GM18858 (cell line): ENCODE data around the gene LILRB4.
"Not testable (repeated sequence)": the region's sequence is repeated elsewhere in the genome, so short reads cannot be mapped to it uniquely, and the experiment has no call there.

Experiments used
- ATAC-seq: cut with Tn5 transposase; IDR thresholded peaks from one replicate; pipeline ENCODE4 v1.9.1; 2021; ENCODE audit not compliant: unreplicated experiment

Gene LILRB4

DNA sequence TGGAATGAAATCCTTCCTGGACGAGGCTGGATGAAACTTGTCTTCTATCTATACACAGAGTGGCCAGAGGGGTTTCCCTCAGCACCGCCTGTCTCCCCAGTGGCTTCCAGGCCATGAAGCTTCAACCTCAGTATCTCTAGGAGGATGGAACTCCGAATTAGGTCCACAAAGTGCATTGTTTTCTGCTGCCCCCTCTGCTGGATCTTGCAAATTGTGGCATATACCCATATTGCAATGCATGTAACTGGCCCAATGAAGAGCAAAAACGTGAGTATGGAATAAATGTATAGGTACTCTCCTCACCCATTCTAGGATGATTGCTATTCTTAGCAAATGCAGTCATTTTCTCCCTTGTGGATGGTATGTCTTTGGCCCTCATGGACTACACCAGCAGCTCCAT, 14.7 kb upstream of the LILRB4 start:
- no peak for ATAC-seq

DNA sequence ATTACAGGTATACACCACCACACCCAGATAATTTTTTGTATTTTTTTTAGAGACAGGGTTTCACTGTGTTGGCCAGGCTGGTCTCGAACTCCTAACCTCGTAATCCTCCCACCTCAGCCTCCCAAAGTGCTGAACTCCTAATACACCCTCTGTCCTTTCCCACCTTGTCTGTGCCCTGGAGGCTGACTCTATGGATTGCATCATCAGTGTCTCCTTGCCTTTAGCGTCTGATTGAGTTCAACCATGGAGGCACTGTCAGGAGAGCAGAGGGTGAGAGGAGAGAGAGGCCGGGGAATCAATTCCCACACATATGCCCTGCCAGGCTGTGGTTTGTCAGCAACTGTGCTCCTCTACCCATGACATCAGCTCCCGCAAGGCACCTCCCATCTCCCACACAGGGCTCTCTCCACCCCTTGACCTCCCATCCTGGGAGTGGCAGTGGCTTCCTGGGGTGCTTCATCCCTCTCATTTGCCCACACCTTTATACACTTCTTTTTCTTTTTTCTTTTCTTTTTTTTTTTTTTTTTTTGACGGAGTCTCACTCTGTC, 12.6 kb upstream of the LILRB4 start:
- no peak for ATAC-seq

DNA sequence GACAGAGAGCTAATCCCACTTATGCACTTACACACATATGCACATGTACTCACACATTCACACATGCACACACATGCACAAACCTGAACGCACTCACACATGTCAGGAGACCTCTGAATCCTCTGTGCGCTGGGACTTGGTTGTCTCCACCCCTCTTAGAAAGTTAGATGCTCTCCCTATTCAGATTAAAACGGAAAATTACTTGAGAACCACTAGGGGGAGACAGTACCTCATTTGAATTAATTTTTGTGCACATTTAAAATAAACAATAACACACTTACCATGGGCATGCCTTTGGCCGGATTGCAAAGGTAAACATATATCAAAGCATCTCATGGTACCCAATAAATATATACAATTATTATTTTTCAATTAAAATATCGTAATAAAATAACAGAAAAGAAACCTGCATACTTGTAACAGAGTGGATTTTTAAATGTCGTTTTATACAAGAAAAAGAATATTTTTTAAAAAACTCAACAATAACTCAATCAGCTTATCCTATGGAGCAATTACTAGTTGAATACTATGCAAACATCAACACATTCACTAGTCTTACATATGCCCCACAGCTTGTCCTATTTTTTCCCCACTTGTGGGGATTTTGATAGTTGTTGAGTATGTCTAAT, 9.5 kb upstream of the LILRB4 start:
- no peak for ATAC-seq

DNA sequence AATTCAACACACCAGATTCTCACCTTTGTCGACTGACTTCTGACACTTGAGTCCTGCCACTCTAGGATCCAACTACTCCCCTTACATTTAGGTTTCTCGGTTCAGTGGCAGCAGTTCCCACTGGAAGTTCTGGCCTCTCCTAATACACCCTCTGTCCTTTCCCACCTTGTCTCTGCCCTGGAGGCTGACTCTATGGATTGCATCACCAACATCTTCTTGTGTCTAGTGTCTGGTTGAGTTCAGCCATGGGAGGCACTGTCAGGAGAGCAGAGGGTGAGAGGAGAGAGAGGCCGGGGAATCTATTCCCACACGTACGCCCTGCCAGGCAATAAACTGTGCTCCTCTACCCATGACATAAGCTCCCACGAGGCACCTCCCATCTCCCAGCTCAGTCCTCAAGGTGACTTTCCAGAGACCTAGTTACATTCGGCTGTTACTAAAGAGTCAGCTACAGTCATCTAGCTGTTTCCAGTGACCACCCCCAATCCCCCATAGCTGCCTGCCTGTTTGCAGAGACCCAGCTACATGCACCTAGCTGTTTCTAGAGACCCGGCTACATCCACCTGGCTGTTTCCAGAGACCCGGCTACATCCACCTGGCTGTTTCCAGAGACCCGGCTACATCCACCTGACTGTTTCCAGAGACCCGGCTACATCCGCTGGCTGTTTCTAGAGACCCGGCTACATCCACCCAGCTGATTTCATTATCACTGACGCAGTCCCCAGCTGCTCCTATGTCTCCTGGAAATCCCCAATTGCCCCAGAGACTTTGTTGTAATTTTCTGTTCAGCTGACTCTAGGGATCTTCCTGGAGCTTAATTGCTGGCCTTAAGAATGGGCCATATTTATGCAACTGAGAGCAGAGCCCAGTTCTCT, 8.1 kb upstream of the LILRB4 start:
- ATAC-seq, result no peak

DNA sequence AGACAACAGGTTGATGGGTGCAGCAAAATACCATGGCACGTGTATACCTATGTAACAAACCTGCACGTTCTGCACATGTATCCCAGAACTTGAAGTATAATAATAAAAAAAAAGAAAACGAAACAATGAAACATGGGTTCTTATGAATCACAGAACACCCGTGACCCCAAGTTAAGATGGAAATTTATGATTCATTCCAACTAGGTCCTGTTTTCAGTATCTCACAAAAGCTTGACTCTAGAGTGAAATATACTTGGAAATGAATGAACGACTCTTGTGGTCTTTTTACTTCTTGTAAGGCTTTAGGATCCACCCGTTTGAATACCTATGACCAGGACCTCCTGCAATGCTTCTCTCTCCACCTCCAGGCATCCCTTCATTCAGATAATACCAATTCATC, 3.5 kb upstream of the LILRB4 start:
- ATAC-seq, result no peak

DNA sequence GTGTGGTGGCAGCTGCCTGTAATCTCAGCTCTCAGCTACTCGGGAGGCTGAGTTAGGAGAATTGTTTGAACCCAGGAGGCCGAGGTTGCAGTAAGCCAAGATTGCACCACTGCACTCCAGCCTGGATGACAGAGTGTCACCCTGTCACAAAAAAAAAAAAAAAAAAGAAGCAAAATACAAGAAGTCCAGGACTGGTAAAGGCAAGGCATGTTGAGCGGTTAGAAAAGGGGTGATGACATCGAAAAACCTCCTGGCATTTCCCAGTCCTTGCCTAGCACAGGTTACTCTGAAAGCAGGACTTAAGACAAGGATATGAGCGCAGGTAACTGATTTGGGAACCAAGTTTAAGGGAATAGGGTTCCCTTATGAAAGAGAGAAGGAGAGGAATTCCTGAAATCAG, 2.5 kb upstream of the LILRB4 start:
- no peak for ATAC-seq

DNA sequence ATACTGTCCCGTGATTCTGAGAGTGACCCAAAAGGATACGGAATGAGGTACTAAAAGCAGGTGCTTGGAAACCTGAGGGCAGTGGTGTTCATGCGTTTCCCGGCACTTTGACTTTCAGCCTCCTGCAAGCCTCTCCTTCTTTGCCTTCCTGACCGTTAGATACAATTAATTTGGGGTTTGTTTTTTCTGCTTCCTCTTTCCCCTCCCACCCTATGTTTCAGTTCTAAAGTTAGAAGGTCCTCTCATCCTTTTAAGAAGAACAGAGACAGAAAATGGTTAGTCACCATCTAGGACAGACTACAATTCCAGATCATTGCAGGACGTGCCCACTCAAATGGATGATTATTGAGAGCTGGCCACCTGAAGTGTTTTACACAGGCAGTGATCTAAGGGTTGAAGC, 1.8 kb upstream of the LILRB4 start:
- no peak for ATAC-seq

DNA sequence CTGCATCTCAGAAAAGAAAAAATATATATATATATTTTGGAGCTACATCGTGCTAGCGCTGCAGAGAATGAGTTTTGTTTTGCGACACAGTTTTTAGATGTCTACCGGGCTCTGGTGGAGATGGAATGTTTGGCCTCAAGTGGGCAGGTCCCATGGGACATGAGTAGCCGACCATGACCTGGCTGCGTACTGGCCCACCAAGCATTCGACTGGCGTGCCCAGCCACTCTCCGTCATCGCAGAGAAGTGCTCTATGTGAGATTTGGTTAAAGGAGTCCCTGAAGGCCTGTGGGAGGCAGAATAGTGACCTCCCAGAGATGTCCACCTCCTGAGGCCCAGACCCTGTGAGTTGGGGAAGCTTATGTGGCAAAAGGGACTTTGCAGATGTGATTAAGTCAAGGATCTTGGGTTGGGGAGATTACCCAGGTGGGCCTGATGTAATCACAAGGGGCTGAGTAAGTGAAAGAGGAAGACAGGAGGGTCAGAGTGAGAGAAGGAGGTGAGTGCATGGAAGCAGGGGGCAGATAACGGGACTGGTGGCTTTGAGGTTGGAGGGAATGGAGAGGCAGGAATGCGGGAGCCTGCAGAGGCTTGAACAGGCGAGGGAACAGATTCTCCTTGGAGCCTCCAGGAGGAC, 821 bp upstream of the LILRB4 start:
- no peak for ATAC-seq

DNA sequence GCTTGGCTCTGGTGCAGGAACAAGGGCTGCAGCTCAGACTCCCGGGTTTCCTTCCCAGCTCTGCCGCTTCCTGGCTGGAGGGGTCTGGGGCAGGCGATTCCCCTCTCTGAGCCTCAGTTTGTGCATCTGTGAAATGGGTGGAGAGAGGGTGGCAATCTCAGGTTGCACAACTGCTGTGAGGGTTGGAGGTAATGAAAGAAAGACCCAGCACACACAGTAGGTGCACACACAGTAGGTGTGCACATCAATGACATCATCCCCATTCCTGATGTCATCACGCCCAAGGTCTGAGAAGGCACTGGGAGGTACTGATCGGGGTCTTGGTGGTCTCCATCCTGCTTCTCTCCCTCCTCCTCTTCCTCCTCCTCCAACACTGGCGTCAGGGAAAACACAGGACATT, 2.7 kb downstream of the LILRB4 start:
- ATAC-seq, result no peak

DNA sequence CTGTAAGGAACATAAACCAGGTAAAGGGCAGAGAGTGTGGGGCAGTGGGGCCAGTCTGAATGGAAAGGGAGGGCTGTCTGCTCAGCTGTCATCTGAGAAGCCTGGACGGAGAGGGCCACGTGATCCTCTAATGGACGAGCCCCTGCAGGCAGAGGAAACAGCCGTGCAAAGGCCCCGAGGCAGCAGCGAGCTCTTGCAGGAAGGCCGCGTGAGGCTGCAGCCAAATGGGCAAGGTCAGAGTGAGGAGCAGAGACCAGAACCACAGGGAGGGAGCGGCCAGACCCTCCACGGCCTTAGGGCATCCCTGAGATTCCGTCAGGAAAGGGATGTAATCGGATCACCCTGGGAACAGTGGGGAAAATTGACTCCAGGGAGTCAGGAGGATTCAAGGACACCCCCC, 4.4 kb downstream of the LILRB4 start:
- no peak for ATAC-seq

DNA sequence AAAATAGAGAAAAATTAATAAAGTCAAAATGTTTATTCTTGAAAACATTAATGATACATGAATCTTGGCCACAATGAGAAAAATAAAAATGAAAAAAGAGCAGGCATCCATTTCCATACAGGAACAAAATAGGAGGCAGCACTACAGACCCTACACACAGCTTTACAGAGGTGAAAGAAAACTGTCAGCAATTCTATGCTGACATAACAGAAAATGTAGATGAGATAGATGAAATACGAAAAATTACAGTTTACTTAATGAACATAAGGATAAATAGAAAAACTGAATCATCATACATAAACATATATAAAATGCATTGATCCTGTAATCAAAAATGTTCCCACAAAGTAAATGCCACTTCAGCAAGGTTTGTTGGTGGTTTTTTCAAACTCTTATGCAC, 5.6 kb downstream of the LILRB4 start:
- ATAC-seq, result no peak

DNA sequence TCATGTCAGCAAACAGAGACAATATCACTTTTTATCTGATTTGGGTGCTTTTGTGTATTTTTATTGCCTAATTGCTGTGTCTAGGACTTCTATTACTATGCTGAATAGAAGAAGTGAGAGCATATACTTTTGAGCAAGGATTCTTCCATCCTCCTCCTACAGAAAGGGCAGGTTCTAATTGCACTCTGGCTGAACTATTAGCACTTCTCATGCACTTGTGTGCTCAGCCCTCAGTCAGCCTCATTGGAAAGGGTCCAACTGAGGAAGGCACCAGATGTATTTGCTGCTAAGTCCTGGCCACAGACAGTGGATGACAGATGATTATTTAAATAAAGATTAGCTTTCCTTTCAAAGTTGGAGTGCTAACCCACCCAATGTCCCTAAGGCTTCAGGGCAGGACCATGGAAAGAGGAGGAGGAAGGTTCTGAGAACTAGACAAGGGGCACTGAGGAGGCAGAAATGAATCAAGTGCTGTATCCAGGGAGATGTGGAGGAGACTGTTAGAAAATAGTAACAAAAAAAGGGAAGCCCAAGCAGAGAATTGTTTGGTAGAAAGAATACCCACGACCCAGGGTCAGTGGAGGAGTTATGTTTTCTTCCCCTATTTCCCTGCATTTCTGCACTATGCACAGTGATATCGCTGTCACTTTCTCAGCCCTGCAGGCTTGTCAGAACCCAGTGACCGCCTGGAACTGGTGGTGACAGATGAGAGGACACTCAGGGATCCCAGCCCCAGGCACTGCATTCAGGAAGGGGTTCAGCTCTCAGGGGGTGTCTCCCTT, 8.0 kb downstream of the LILRB4 start:
- no peak for ATAC-seq

DNA sequence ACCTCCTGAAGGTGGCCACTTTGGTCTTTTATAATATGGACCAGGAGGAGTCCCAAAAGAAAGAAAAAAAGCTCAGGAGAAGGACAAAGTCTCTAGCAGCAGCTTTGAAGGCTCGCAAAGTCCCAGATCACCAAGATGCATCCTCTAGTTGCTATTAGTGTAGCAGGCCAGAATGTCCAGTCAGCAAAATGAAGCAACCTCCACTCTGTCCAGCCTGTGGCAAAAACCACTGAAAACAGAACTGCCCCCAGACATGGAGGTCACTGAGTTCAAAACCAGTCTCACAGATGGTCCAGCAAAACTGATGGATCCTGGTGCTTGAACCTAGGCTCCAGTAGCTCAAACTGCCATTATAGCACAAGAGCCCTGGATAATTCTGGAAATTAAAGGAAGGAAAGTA, 10.4 kb downstream of the LILRB4 start:
- ATAC-seq, result no peak

DNA sequence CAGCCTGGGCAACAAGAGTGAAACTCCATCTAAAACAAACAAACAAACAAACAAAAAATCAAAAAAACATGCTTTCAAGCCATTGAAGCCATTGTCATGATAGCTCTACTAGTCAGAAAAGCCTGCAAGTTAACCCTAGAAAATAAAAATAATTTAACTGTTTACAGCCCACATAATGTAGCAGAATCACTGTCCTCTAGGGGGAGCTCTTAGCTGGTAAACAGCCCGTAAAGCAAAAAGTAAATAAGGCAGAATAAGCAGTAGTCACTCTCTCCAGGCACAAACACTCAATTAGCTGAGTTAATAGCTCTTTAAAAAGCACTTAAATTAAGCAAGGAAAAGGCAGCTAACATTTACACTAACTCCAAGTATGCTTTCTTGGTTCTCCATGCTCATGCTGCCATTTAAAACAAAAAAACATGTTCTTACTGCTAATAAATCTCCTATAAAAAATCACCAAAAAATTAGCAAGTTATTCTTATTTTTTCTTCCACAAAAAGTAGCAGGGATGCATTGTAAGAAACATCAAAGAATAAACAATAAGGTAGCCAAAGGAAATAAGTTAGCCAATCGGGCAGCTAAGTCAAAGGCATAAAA, 11.3 kb downstream of the LILRB4 start:
- no peak for ATAC-seq

DNA sequence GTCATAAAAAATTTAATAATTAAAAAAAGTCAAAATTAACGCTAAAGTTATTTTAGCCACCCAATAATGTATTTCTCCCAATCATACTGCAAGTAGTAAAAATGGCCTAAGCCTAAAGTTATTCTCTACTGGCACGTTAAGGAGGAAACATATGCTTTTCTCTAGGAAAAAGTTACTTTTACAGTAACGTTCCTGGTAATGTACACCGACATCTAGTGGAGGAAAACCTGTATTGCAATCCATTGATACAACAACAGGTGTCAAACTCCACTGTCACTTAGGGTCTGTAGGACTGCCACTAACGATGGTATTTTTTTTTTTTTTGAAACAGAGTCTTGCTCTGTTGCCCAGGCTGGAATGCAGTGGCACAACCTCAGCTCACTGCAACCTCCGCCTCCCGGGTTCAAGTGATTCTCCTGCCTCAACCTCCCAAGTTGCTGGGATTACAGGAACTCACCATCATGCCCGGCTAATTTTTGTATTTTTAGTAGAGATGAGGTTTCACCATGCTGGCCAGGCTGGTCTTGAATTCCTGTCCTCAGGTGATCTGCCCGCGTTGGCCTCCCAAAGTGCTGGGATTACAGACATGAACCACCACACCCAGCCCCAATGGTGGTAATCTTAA, 13.5 kb downstream of the LILRB4 start:
- ATAC-seq, result not testable (repeated sequence)

DNA sequence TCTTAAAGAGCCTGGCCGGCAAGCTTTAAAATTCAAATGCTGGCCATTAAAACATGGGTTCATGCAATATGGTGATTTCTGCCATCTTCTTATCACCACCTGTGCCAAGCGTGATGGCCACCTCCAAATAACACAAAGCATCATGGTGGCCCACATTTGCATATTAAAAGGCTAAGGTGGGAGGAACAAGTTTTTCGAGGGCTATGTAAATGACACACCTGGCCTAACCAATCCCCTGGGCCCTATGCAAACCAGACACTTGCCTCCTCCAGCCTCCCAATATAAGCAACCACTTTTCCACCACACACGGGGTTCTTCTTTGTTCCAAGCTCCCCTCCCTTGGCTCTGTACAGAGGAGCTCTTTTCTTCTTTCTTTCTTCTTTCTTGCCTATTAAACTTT, 14.4 kb downstream of the LILRB4 start:
- ATAC-seq, result no peak

DNA sequence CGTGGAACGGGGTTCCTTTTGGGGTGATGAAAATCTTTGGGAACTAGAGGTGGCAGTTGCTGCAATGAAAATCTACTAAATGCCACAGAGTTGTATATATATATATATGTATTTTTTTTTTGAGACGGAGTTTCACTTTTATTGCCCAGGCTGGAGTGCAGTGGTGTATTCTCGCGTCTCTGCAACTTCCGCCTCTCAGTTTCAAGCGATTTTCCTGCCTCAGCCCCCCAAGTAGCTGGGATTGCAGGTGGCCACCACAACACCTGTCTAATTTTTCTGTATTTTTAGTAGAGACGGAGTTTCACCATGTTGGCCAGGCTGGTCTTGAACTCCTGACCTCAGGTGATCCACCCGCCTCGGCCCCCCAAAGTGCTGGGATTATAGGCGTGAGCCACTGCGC, 18.8 kb downstream of the LILRB4 start:
- not testable (repeated sequence) for ATAC-seq

DNA sequence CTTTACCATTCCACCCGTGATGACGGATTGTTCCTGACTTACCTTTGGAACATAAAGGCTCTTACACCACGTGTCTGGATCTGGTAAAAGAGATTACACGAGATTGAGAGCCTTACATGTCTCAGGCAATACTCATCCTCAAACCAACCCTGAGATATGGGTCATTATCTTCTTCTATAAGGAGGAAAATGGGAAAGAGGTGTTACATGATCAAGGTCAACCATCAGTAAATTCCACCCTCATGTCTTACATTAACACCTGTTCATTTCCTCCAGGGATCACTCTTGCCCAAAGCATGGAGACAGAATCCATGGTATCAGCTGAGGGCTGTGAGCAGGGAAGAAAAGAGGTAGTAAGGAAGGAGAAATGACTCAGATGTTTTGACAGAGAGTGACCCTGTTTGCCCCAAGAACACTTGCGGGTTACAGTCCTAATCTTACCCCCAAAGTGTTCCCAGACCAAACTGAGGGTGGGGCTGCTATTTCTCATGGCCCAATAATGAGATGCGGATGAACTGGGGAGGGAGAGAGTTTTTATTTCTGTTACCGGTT, 19.6 kb downstream of the LILRB4 start:
- ATAC-seq, result no peak

DNA sequence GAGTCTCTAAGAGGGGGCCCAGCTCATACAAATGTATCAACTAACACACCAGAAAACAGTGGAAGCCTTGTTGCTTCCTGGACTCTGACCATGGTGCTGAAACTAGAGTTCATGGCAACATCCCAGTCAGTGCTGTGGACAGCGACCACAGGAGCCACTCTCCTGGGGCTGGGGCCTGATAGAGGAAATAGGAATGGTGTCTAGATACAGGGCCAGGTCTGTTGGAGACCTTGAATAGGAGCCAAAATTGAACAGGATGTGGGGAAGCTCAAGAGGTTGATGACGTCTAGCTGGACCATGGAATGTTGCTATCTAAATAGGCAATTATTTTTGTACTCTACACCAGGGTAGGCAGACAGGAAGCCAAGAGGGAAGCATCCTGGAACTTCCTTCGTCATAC, 21.7 kb downstream of the LILRB4 start:
- ATAC-seq, result no peak
